Endothelial cell of hepatic sinusoid (primary cell): ENCODE results near the gene ZNF175.

Experiments
- in situ Hi-C: cut with HindIII; loops from 2 replicates; pipeline ENCODE4 v1.10.0; 2017; ENCODE audit warnings: low sequenced_read_pairs

The ZNF175 gene

GRCh38 chr19:51587264-51588191 lies 16.4 kb downstream of the ZNF175 start:
- in situ Hi-C loops = no loop called here

- in situ Hi-C loops = no loop called here
Observed at GRCh38 chr19:51589511-51589910, 18.4 kb downstream of the ZNF175 start.

GRCh38 chr19:51590441-51590840 lies 19.4 kb downstream of the ZNF175 start:
- in situ Hi-C loops = no loop called here

- in situ Hi-C loops = no loop called here
Observed at GRCh38 chr19:51592521-51592920, 21.4 kb downstream of the ZNF175 start.

- in situ Hi-C loops = no loop called here
Observed at GRCh38 chr19:51593138-51593890, 22.2 kb downstream of the ZNF175 start.

GRCh38 chr19:51593969-51594773 lies 23.1 kb downstream of the ZNF175 start:
- in situ Hi-C loops = no loop called here

- in situ Hi-C loops = loop anchor here (5.0 kb wide), 3 partner anchors 47 to 88 kb away; partner anchors contain the start of gene SIGLEC14
Observed at GRCh38 chr19:51594774-51595109, 23.7 kb downstream of the ZNF175 start.

- in situ Hi-C loops = loop anchor here (5.0 kb wide), 3 partner anchors 48 to 87 kb away; partner anchors contain the start of gene SIGLEC14
Observed at GRCh38 chr19:51595190-51596175, 24.4 kb downstream of the ZNF175 start.

- in situ Hi-C loops = loop anchor here (5.0 kb wide), 3 partner anchors 49 to 84 kb away; partner anchors contain the start of gene SIGLEC14
Observed at GRCh38 chr19:51598159-51598915, 27.3 kb downstream of the ZNF175 start.

GRCh38 chr19:51599084-51599483 lies 28.0 kb downstream of the ZNF175 start:
- in situ Hi-C loops = loop anchor here (5.0 kb wide), 3 partner anchors 48 to 83 kb away; partner anchors contain the start of gene SIGLEC14

GRCh38 chr19:51600940-51601580 lies 30.0 kb downstream of the ZNF175 start:
- in situ Hi-C loops = no loop called here

GRCh38 chr19:51602189-51602854 lies 31.2 kb downstream of the ZNF175 start:
- in situ Hi-C loops = no loop called here

GRCh38 chr19:51607077-51607476 lies 36.0 kb downstream of the ZNF175 start:
- in situ Hi-C loops = no loop called here

- in situ Hi-C loops = no loop called here
Observed at GRCh38 chr19:51607920-51608562, 37.0 kb downstream of the ZNF175 start.

GRCh38 chr19:51610576-51610975 lies 39.5 kb downstream of the ZNF175 start:
- in situ Hi-C loops = no loop called here

- in situ Hi-C loops = no loop called here
Observed at GRCh38 chr19:51614789-51615188, 43.7 kb downstream of the ZNF175 start.

GRCh38 chr19:51615991-51616390 lies 44.9 kb downstream of the ZNF175 start:
- in situ Hi-C loops = no loop called here
